Trophoblast cell (in vitro differentiated cells and primary cell): Measurements from ENCODE around the gene TJP3.

Source experiments
- DNase-seq, 2 donors: peaks; one replicate each; pipeline ENCODE4 v3.0.0-alpha.2; 2016
- H2AFZ ChIP-seq: 2 replicates; pipeline ENCODE4 v1.6.1; 2013; ENCODE audit warnings: low read length, moderate library complexity, mild to moderate bottlenecking; ENCODE audit not compliant: insufficient read depth, poor library complexity
- H2AK5ac ChIP-seq: 2 replicates; pipeline ENCODE4 v1.6.1; 2013; ENCODE audit warnings: mild to moderate bottlenecking, low read length
- H2BK120ac ChIP-seq: 2 replicates; pipeline ENCODE4 v1.6.1; 2013; ENCODE audit warnings: low read length, mild to moderate bottlenecking, moderate library complexity; ENCODE audit not compliant: insufficient read depth, poor library complexity
- H2BK12ac ChIP-seq: 2 replicates; pipeline ENCODE4 v1.6.1; 2013; ENCODE audit warnings: mild to moderate bottlenecking, low read length, moderate library complexity
- H2BK5ac ChIP-seq: 2 replicates; pipeline ENCODE4 v1.6.1; 2013; ENCODE audit warnings: low read length, low read depth, moderate library complexity, mild to moderate bottlenecking; ENCODE audit not compliant: poor library complexity
- H3K14ac ChIP-seq: 2 replicates; pipeline ENCODE4 v1.6.1; 2013; ENCODE audit warnings: mild to moderate bottlenecking, low read length
- H3K18ac ChIP-seq: 2 replicates; pipeline ENCODE4 v1.6.1; 2013; ENCODE audit warnings: mild to moderate bottlenecking, low read length
- H3K23ac ChIP-seq: 2 replicates; pipeline ENCODE4 v1.6.1; 2013; ENCODE audit warnings: low read length
- H3K27ac ChIP-seq: 2 replicates; pipeline ENCODE4 v1.5.1; 2013; ENCODE audit warnings: low read depth, mild to moderate bottlenecking, inconsistent platforms, low read length, moderate library complexity
- H3K27me3 ChIP-seq: 2 replicates; pipeline ENCODE4 v1.6.1; 2013; ENCODE audit warnings: inconsistent platforms, mild to moderate bottlenecking, low read length, moderate library complexity; ENCODE audit not compliant: insufficient read depth
- H3K36me3 ChIP-seq, 2 experiments: 1 replicate in 1 of 2; 2 replicates in 1 of 2; pipeline ENCODE4 v1.6.1; 2013; ENCODE audit warnings: low read length in 2 of 2, mild to moderate bottlenecking in 2 of 2, moderate library complexity in 1 of 2; ENCODE audit not compliant: insufficient read depth in 2 of 2, control insufficient read depth in 1 of 2
- H3K4ac ChIP-seq: 2 replicates; pipeline ENCODE4 v1.6.1; 2013; ENCODE audit warnings: low read depth, mild to moderate bottlenecking, low read length, moderate library complexity
- H3K4me1 ChIP-seq, 2 experiments: 1 replicate in 1 of 2; 2 replicates in 1 of 2; pipeline ENCODE4 v1.6.1; 2013; ENCODE audit warnings: low read length in 2 of 2, mild to moderate bottlenecking in 2 of 2, moderate library complexity in 1 of 2; ENCODE audit not compliant: insufficient read depth in 2 of 2, control insufficient read depth in 1 of 2
- H3K4me2 ChIP-seq: 2 replicates; pipeline ENCODE4 v1.6.1; 2013; ENCODE audit warnings: inconsistent platforms, mild to moderate bottlenecking, low read length, moderate library complexity
- H3K4me3 ChIP-seq: 2 replicates; pipeline ENCODE4 v1.5.1; 2013; ENCODE audit warnings: mild to moderate bottlenecking, low read depth, low read length, inconsistent platforms
- H3K79me1 ChIP-seq: one replicate; pipeline ENCODE4 v1.6.1; 2013; ENCODE audit warnings: low read length
- H3K79me2 ChIP-seq: 2 replicates; pipeline ENCODE4 v1.6.1; 2013; ENCODE audit warnings: low read length, mild to moderate bottlenecking; ENCODE audit not compliant: control insufficient read depth, insufficient read depth, poor library complexity
- H3K9ac ChIP-seq: 2 replicates; pipeline ENCODE4 v1.6.1; 2013; ENCODE audit warnings: mild to moderate bottlenecking, low read length
- H3K9me3 ChIP-seq: 2 replicates; pipeline ENCODE4 v1.6.1; 2013; ENCODE audit warnings: low read depth, mild to moderate bottlenecking, control low read depth, inconsistent platforms, low read length; ENCODE audit not compliant: insufficient read depth
- H4K12ac ChIP-seq: 2 replicates; pipeline ENCODE4 v1.6.1; 2013; ENCODE audit warnings: low read depth, mild to moderate bottlenecking, low read length, moderate library complexity
- H4K8ac ChIP-seq: 2 replicates; pipeline ENCODE4 v1.6.1; 2013; ENCODE audit warnings: low read depth, mild to moderate bottlenecking, low read length, moderate library complexity
- H4K91ac ChIP-seq: one replicate; pipeline ENCODE4 v1.6.1; 2013; ENCODE audit warnings: low read depth, mild to moderate bottlenecking, low read length, moderate library complexity
- WGBS: extraction: QIAGEN DNeasy Blood & Tissue Kit; methylation state at CpG from one replicate; pipeline ENCODE4 v1.1.7; 2013; ENCODE audit warnings: missing lambda C conversion rate; ENCODE audit not compliant: insufficient read length, insufficient coverage; ENCODE audit errors: extremely low coverage; 5-methylcytosine and 5-hydroxymethylcytosine counted together

TJP3 gene

DNA sequence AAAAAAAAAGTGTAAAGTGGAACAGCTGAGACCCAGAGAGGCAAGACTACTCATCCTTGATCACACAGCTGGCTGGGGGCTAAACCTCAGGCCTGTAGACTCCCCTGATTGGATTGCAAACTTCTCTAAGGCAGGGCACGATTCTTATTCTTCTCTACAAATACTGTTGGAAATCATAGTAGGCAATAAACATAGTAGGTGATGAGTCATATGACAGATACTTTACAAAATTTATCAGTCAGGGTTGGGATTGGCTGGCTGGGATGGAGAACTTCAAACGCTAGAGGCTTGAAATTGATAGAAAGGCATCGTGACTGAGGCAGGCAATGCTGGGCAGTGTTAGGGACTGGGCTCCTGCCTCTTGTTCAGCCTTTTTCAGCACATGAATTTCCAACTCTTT, 83.9 kb downstream of the TJP3 start:
- peaks cover 3% of the 10 kb centered on the region for H3K9me3 ChIP-seq
- no peak overlapping the region for H3K4me2 ChIP-seq
- no peaks in the 10 kb centered on the region for H3K79me2 ChIP-seq
- H3K4me1 ChIP-seq = no peaks in the 10 kb centered on the region
- no peak overlapping the region for H4K8ac ChIP-seq
- H4K12ac ChIP-seq = no peak overlapping the region
- H3K9ac ChIP-seq = no peak overlapping the region
- no peak overlapping the region for H3K4me3 ChIP-seq
- H4K91ac ChIP-seq = no peak overlapping the region
- no peak overlapping the region for H2BK120ac ChIP-seq
- H2AK5ac ChIP-seq = no peak overlapping the region
- no peaks in the 10 kb centered on the region for H3K36me3 ChIP-seq
- H3K4ac ChIP-seq = no peak overlapping the region
- no peak overlapping the region for H3K27ac ChIP-seq
- H2BK5ac ChIP-seq = no peak overlapping the region
- DNase-seq = no peak
- H2BK12ac ChIP-seq = no peak overlapping the region
- no peak overlapping the region for H3K18ac ChIP-seq
- no peak overlapping the region for H3K14ac ChIP-seq
- no peak overlapping the region for H2AFZ ChIP-seq
- H3K27me3 ChIP-seq = peaks cover 2% of the 10 kb centered on the region
- WGBS = no CpG with 5 or more reads among the region's 3 CpGs
- no peaks in the 10 kb centered on the region for H3K79me1 ChIP-seq
- H3K23ac ChIP-seq = no peak overlapping the region

- Histone ChIP-seq H2BK12ac (no peak overlapping the region), H3K23ac (no peak overlapping the region), H2BK120ac (no peak overlapping the region), H3K4me2 (no peak overlapping the region), H2BK5ac (no peak overlapping the region), H3K14ac (no peak overlapping the region), H3K9me3 (peaks cover 3% of the 10 kb centered on the region), H4K91ac (no peak overlapping the region), H3K9ac (no peak overlapping the region), H3K18ac (no peak overlapping the region), H2AK5ac (no peak overlapping the region), H3K27ac (no peak overlapping the region), H4K8ac (no peak overlapping the region), H3K4me3 (no peak overlapping the region), H3K27me3 (peaks cover 2% of the 10 kb centered on the region), H3K79me2 (no peaks in the 10 kb centered on the region), H3K79me1 (no peaks in the 10 kb centered on the region), H2AFZ (no peak overlapping the region), H4K12ac (no peak overlapping the region), H3K4ac (no peak overlapping the region), H3K36me3 (no peaks in the 10 kb centered on the region), H3K4me1 (no peaks in the 10 kb centered on the region)
- DNase-seq = no peak
- no CpG with 5 or more reads among the region's 3 CpGs for WGBS
These were observed 85.6 kb downstream of the TJP3 start for GRCh38 chr19:3793799-3794198.

- WGBS = no CpG with 5 or more reads among the region's 2 CpGs
- no peak for DNase-seq
- Histone ChIP-seq H4K91ac (no peak overlapping the region), H3K4ac (no peak overlapping the region), H2BK120ac (no peak overlapping the region), H2BK5ac (no peak overlapping the region), H3K14ac (no peak overlapping the region), H3K9ac (no peak overlapping the region), H3K27ac (no peak overlapping the region), H3K79me1 (no peaks in the 10 kb centered on the region), H3K27me3 (peaks cover 5% of the 10 kb centered on the region), H3K9me3 (peaks cover 2% of the 10 kb centered on the region), H3K79me2 (no peaks in the 10 kb centered on the region), H3K4me3 (no peak overlapping the region), H2BK12ac (no peak overlapping the region), H3K36me3 (no peaks in the 10 kb centered on the region), H3K18ac (no peak overlapping the region), H4K12ac (no peak overlapping the region), H2AK5ac (no peak overlapping the region), H3K4me1 (no peaks in the 10 kb centered on the region), H3K23ac (no peak overlapping the region), H4K8ac (no peak overlapping the region), H3K4me2 (no peak overlapping the region), H2AFZ (no peak overlapping the region)
These were observed 88.2 kb downstream of the TJP3 start for GRCh38 chr19:3796358-3796757.

DNA sequence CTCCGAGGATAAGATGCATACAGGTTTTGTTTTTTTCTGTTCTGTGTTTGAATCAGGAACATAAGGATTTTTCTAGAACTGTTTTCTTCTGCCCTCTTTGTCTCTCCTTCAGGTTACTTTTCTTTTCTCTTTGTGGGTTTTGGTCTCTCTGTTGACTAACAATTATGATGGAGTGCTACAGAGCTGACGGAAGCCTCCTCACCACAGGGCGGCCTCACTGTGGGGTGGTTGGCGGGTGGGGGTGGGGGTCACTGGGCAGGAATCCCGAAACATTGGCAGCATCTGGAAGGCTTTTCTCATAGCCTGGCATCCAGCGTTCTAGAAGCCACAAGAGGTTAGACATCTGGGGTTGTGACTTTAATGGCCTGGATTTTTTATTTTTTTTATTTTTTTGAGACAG, 90.0 kb downstream of the TJP3 start:
- peaks cover 12% of the 10 kb centered on the region for H3K27me3 ChIP-seq
- no peaks in the 10 kb centered on the region for H3K36me3 ChIP-seq
- no CpG with 5 or more reads among the region's 6 CpGs for WGBS
- H3K14ac ChIP-seq = no peak overlapping the region
- H2BK12ac ChIP-seq = no peak overlapping the region
- H3K4me3 ChIP-seq = no peak overlapping the region
- no peak overlapping the region for H3K9ac ChIP-seq
- no peaks in the 10 kb centered on the region for H3K4me1 ChIP-seq
- H3K23ac ChIP-seq = no peak overlapping the region
- no peaks in the 10 kb centered on the region for H3K79me1 ChIP-seq
- H4K91ac ChIP-seq = no peak overlapping the region
- H3K27ac ChIP-seq = no peak overlapping the region
- no peak overlapping the region for H3K18ac ChIP-seq
- H2BK5ac ChIP-seq = no peak overlapping the region
- no peak for DNase-seq
- peaks cover 2% of the 10 kb centered on the region for H3K9me3 ChIP-seq
- H3K79me2 ChIP-seq = no peaks in the 10 kb centered on the region
- no peak overlapping the region for H3K4ac ChIP-seq
- H4K8ac ChIP-seq = no peak overlapping the region
- H2AFZ ChIP-seq = no peak overlapping the region
- H3K4me2 ChIP-seq = no peak overlapping the region
- H2AK5ac ChIP-seq = no peak overlapping the region
- no peak overlapping the region for H4K12ac ChIP-seq
- no peak overlapping the region for H2BK120ac ChIP-seq
